ENCODE data around the gene P2RY2.

Gene P2RY2

DNA sequence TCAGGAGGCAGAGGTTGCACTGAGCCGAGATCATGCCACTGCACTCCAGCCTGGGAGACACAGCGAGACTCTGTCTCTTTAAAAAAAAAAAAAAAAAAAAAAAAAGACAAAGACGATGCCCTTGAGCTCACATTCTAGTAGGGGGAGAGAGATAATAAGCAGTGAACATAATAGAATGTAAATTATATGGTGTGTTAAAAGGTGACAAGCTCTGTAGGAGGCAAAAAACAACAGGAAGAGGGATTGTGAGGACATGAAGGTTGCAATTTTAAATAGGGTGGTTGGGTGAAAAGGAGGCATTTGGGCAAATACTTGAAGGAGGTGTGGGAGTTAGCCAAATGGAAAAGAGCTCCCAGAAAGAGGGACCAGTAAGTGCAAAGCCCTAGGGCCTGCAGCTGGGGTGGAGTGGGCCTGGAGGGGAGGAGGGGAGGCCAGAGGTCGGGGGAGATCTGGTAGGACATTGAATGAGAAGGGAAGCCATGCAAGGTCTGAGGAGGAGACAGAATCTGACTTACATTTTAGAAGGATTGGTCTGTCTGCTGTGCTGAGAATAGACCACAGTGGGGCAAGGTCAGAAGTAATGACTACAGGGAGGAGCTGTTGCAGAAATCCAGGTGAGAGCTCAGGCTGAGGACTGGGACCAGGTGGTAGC lies 26.6 kb downstream of the P2RY2 start:
- no peak for DNase-seq (ENCODE audit: low spot score)

GRCh38 chr11:73245461-73245860 lies 27.4 kb downstream of the P2RY2 start:
- no peak for DNase-seq (ENCODE audit: low spot score)

DNA sequence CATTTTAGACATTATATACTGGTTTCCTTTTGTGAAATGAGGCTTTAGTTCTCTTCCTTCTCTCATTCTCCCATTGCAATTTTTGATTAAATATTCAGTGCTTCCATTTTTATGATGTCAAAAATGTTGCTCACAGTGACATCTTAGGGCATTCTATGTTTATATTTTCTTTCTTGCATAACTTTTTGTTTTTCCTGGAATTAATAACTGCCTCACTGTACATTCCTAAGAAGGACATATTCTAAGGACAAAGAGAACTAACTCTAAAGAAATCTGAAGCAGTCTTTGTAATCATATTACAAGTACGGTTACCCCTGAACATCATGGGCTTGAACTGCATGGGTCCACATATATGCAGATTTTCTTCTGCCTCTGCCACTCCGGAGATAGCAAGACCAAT lies 28.2 kb downstream of the P2RY2 start:
- no peak for DNase-seq (ENCODE audit: low spot score)

DNA sequence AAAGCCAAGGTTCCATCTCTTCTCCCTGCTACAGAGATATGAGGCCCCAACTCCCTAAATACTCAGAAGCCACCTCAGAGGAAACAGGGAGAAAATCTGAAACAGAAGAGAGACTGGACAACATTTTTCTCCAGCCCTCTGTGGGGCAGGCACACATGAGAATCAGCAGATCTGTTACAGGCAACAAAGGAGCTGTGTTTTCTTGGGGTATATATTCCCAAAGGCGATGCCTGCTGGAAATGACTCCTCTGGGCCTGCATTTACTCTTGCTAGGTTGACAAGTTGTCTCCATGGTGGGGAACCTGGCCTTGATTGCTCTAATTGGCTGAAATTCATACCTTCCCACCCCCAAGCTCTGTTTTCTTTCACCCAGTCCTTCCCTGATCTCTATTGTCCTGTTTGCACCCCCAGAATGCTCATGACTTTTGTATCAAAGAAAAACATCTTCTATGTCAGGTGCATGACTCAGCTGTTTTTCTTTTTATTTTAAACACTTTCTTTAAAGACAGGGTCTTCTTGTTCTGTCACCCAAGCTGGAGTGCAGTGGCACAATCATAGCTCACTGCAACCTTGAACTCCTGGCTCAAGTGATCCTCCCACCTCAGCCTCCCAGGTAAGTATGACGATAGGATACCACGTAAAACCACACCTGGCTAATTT lies 30.6 kb downstream of the P2RY2 start:
- DNase-seq (ENCODE audit: low spot score) = no peak

GRCh38 chr11:73249304-73249703 lies 31.2 kb downstream of the P2RY2 start:
- DNase-seq (ENCODE audit: low spot score) = no peak

- no peak for DNase-seq (ENCODE audit: low spot score)
Observed at GRCh38 chr11:73249853-73250783, 32.0 kb downstream of the P2RY2 start.

DNA sequence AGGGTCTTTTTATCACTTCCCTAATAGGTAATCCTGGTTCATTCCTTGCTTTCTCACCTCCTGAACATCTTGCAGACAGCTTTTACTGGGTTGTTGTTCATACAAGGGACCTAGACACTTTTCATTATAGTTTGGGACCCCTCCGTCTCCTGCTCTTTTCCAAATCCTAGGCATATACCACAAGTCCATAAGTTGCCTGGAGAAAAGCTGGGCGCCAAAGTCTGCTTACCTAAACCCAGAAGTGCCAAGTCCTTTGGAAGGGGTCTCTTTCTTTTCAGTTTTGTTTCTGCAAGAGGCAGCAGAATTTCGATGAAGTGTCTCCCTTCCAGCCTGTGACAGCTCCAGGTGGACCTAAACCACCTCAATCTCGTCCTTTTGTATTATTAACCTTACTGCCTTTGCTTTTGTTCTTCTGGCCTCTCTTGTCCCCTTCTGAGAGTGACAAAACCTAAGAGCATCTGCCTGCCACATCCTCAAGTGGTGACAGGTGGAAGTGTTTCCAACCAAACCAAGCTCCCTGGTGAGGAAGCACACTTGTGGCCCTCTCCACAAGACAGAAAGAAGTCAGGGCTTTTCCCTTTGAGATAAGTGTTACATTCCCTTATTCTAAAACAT lies 34.6 kb downstream of the P2RY2 start:
- no peak for DNase-seq (ENCODE audit: low spot score)

- DNase-seq (ENCODE audit: low spot score) = peak; percentile 85
Observed at GRCh38 chr11:73257342-73258103, 39.4 kb downstream of the P2RY2 start.

- no peak for DNase-seq (ENCODE audit: low spot score)
Observed at GRCh38 chr11:73258104-73259035, 40.3 kb downstream of the P2RY2 start.

DNA sequence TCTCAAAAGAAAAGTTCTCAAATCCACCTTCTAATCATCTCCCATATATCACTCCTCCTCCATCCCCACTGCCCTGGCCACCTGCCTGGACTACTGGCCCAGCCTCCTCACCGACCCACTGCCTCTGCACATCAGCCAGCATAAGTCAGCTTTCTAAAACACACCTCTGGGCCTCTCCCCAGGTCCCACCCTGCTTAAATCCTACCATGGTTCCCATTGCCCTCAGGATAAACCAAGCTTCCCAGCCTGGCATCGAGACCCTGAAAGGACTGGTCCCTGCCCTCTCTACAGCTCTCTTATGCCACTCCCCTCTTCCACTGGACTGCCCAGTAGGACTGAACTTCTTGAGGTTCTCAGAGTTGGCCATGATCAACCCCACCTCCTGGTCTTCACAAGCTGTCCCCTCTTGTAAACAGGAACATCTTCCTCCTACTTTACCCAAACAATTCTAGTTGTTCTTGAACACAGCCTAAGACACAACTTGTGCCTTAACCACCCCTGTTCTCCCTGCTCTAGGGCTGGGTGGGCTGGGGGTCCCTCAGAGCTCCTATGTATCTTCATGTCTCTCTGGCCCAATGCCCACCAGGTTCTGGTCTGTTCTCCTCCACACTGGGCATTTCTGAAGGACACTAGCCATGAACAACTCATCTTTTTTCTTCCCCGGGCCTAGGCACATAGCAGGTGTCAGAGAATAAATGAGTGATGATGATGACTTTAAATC lies 41.5 kb downstream of the P2RY2 start:
- DNase-seq (ENCODE audit: low spot score) = no peak

DNA sequence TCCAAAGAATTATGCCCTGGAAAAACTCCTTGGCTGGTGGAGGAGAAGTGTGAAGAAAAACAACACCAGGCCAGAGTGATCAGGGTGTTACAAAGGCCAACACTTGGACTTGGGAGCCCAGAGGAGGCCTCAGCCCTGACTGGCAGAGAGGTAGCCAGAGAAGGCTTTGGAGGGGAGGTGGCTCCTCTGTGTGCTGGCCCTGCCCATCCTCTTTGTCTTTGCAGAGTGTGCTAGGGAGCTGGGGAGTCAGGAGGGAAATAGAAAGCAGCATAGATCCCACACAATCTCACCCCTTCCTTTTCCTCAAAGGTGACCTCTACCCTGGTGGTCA lies 42.0 kb downstream of the P2RY2 start:
- DNase-seq (ENCODE audit: low spot score) = no peak

GRCh38 chr11:73262851-73263495 lies 44.9 kb downstream of the P2RY2 start:
- no peak for DNase-seq (ENCODE audit: low spot score)

GRCh38 chr11:73263640-73264039 lies 45.6 kb downstream of the P2RY2 start:
- DNase-seq (ENCODE audit: low spot score) = no peak

DNA sequence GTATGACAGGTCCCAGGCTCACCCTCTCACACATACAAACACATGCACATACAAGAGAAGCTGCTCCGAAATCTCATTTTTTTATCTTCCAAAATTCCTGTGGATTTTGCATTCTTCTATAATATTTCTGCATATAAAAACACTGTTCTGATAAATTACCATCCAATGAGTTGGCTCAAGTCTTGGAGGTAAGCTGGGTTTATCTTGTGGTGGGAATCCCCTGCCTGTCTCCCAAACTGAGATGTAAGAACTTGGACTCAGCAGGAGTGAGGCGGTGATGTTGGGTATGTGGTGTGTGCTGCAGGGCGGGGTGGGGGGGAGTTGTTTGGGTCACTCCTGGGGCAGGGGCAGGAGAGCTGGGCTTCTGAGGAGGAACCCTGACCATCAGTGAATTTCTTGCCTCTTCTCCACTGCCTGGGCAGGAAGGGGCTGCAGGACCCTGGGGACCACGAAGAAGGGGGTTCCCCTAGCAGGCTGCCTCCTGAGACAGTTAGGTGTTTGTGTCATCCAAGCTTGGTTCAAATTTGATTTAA lies 47.3 kb downstream of the P2RY2 start:
- DNase-seq (ENCODE audit: low spot score) = no peak

DNA sequence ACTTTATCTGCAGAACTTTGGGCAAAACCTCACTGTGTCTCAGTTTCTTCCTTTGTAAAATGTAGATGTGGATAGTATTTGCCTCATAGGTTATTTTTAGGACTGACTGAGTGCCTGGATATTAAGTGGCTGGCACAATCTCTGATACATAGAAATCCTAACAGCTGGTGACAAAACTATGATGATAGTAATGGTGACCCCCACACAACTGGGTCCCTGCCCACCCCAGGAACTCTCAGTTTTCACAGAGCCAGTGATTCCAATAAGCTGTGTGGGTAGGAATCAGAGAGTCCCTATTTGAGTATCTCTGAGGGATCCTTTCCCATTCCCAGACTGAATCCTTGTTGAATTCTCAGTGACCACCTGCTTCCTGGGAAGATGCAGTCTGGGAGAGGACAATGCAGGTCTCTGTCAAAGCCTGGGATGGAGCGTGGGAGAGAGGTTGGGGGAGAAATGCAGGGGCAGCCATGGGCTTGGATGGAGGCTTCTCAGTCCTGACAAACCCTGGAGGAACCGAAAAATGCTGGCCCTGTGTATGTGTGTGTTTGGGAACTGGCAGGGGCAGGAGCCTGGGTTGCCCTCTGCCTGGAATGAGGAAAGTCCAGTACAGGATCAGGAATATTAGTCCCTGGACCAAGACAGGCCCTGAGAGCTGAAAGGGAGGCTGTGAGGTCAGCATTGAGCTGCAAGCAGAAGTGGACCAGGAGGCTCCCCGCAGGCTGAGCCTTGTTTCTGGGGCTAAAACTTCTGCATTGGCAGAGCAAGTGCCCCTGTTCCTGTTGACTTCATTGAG lies 48.0 kb downstream of the P2RY2 start:
- DNase-seq (ENCODE audit: low spot score) = no peak

GRCh38 chr11:73266646-73267020 lies 48.6 kb downstream of the P2RY2 start:
- DNase-seq (ENCODE audit: low spot score) = no peak

- no peak for DNase-seq (ENCODE audit: low spot score)
Observed at GRCh38 chr11:73267122-73267846, 49.2 kb downstream of the P2RY2 start.

All from AG08396 (cell line).